Osteoblast (primary cell): Measurements from ENCODE around the gene ZYG11A. TPM values are rescaled to one million over a fixed set of nuclear protein-coding genes. Genes with fewer than 3 reads are reported as not detected.

Experiments used
- DNase-seq: peaks from one replicate; pipeline ENCODE4 v3.0.0; 2011; ENCODE audit warnings: low spot score, mixed read lengths; ENCODE audit not compliant: insufficient read length; ENCODE audit errors: missing footprints
- H2AFZ ChIP-seq: 2 replicates; pipeline ENCODE4 v1.6.0; 2011; ENCODE audit warnings: mild to moderate bottlenecking, low read length
- H3K27ac ChIP-seq: 2 replicates; pipeline ENCODE4 v1.5.1; 2011; ENCODE audit warnings: mild to moderate bottlenecking, low read depth, low read length, moderate library complexity
- H3K27me3 ChIP-seq: 2 replicates; pipeline ENCODE4 v1.6.0; 2012; ENCODE audit warnings: mild to moderate bottlenecking, control low read depth, inconsistent platforms, low read length, moderate library complexity; ENCODE audit not compliant: insufficient read depth
- H3K36me3 ChIP-seq: 2 replicates; pipeline ENCODE4 v1.5.1; 2011; ENCODE audit warnings: mild to moderate bottlenecking, low read length, control low read depth, moderate library complexity; ENCODE audit not compliant: insufficient read depth
- H3K4me1 ChIP-seq: 2 replicates; pipeline ENCODE4 v1.5.1; 2011; ENCODE audit warnings: mild to moderate bottlenecking, low read length, control low read depth, moderate library complexity; ENCODE audit not compliant: insufficient read depth
- H3K4me2 ChIP-seq: 2 replicates; pipeline ENCODE4 v1.6.0; 2011; ENCODE audit warnings: mild to moderate bottlenecking, low read length; ENCODE audit not compliant: insufficient read depth
- H3K4me3 ChIP-seq: fragments of 200-600 bp; sonication (generic); 3 replicates; pipeline ENCODE4 v1.5.1; 2012; ENCODE audit warnings: mild to moderate bottlenecking, low read length, inconsistent platforms; ENCODE audit not compliant: insufficient read depth
- H3K79me2 ChIP-seq: 2 replicates; pipeline ENCODE4 v1.6.0; 2012; ENCODE audit warnings: mild to moderate bottlenecking, low read length, control low read depth, inconsistent platforms; ENCODE audit not compliant: insufficient read depth
- H3K9me3 ChIP-seq: 2 replicates; pipeline ENCODE4 v1.5.1; 2011; ENCODE audit warnings: low read depth, low read length, control low read depth
- H4K20me1 ChIP-seq: 2 replicates; pipeline ENCODE4 v1.6.0; 2012; ENCODE audit warnings: mild to moderate bottlenecking, low read length, control low read depth; ENCODE audit not compliant: insufficient read depth
- CTCF ChIP-seq: IDR thresholded peaks from 2 replicates; pipeline ENCODE4 v1.5.1; 2011; ENCODE audit warnings: mild to moderate bottlenecking, low read depth, low read length, moderate library complexity; ENCODE audit errors: extremely low read depth
- total RNA-seq: library from RNA; depleted of rRNA; stranded (reverse); fragments of >200 nt; gene quantifications from 2 replicates; pipeline ENCODE4 v1.2.3, GENCODE V29; 2012

ZYG11A gene
- total RNA-seq, 1 donor: under 0.01 TPM

DNA sequence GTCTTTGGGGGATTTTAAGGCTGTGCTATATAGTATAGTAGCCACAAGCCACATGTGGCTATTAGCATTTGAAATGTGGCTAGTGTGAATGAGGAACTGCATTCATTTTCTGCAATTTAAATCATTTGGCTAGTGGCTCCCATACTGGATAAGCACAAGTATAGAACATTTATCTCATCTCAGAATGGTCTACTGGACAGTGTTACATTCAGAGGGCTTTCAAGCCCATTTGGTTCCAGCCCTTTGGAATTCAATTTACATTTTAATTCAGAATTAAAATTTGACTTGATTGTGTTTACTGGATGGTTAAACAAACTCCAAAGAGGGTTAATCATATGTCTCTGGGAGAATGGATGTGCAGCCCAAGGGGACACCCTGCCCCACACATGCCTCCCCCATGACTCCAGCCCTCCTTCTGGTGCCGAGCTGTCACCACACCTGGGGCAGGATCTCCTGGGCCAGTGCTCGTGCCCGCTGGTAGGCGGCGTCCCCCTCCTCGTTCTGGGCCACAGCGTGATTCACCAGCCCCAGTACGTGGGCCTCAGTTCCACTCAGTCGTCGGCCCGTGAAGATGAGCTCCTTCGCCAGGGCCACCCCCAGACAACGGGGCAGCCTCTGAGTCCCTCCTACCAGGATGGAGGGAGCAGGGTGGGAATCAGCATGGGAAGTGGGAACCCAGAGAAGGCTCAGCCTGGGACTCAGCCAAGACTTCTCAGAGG lies 61.8 kb downstream of the ZYG11A start:
- H4K20me1 ChIP-seq: no peaks in the 10 kb centered on the region
- H3K27me3 ChIP-seq: no peaks in the 10 kb centered on the region
- TF ChIP-seq CTCF: no peak
- H3K27ac ChIP-seq: no peak overlapping the region
- H3K4me3 ChIP-seq: no peak overlapping the region
- H3K36me3 ChIP-seq: peaks cover 3% of the 10 kb centered on the region
- no peak overlapping the region for H3K4me2 ChIP-seq
- H2AFZ ChIP-seq: no peak overlapping the region
- no peaks in the 10 kb centered on the region for H3K79me2 ChIP-seq
- peaks cover 3% of the 10 kb centered on the region for H3K4me1 ChIP-seq
- H3K9me3 ChIP-seq: no peaks in the 10 kb centered on the region
- DNase-seq: no peak

DNA sequence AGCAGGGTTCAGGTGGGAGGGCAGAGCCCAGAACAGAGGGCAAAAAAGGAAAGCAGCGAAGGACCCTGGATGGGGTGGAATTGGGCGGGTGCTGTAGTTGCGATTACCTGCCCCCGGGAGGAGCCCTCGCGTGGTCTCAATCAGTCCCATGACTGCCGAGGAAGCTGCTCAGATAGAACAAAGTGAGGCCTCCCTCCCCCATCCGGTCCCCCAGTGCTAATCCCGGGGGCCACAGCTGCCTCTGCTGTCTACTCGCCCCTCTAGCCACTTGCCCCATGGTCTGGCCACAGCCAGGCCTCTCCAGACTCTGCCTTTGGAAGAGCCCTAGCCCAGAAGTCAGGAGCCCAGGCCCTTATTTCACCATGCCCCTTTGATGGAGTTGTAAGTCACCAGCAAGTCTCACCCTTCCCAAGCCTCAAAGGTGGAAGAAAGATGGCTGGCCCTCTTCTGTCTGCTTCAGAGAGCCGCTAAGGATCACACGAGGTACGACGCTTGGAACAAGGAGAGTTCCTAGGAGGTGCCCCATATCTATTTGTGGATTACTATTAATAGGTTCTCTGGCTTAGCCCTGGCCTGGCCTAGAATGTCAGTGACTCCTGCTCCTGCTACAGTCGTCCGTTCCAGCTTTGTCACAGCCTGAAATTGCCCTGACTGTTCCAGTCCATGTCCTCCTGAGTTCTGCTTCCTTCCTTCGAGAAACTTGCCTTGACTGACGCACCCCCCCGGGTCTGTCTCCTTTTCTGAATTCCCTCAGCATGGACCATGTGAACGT lies 62.6 kb downstream of the ZYG11A start:
- DNase-seq: peak; percentile 81
- Histone ChIP-seq H4K20me1 (no peaks in the 10 kb centered on the region), H2AFZ (no peak overlapping the region)

GRCh38 chr1:52906135-52906603 lies 63.6 kb downstream of the ZYG11A start:
- Histone ChIP-seq H3K4me2 (no peak overlapping the region), H3K36me3 (peaks cover 3% of the 10 kb centered on the region), H3K4me1 (peaks cover 3% of the 10 kb centered on the region), H2AFZ (no peak overlapping the region), H4K20me1 (no peaks in the 10 kb centered on the region), H3K79me2 (no peaks in the 10 kb centered on the region), H3K9me3 (no peaks in the 10 kb centered on the region), H3K4me3 (no peak overlapping the region), H3K27me3 (no peaks in the 10 kb centered on the region), H3K27ac (no peak overlapping the region)
- no peak for DNase-seq
- no peak for TF ChIP-seq CTCF

More for the DNA sequence above, 62.6 kb downstream of the ZYG11A start:
- Histone ChIP-seq H3K4me2 (no peak overlapping the region), H3K27me3 (no peaks in the 10 kb centered on the region), H3K27ac (no peak overlapping the region), H3K4me3 (no peak overlapping the region), H3K79me2 (no peaks in the 10 kb centered on the region), H3K4me1 (peaks cover 3% of the 10 kb centered on the region), H3K36me3 (peaks cover 3% of the 10 kb centered on the region), H3K9me3 (no peaks in the 10 kb centered on the region)
- TF ChIP-seq CTCF: peak; percentile 39
